H1 (cell line): Measurements from ENCODE around the gene MED12L. TPM values are rescaled to one million over a fixed set of nuclear protein-coding genes. Genes with fewer than 3 reads are reported as not detected.

Source experiments
- CTCF ChIA-PET: fragments of 300-600 bp; sonication (Branson Sonifier 250); formaldehyde crosslinking; loops from one replicate; lab custom pipeline; 2021; ENCODE audit not compliant: partially characterized antibody; lab: Charles Lee
- POLR2A ChIA-PET: fragments of 300-600 bp; sonication (Branson Sonifier 250); formaldehyde crosslinking; loops from one replicate; lab custom pipeline; 2021; ENCODE audit warnings: inconsistent platforms; ENCODE audit not compliant: partially characterized antibody; lab: Charles Lee
- DNase-seq, 2 experiments: peaks; one replicate each; pipeline versions ENCODE4 v3.0.0 to v3.0.0-alpha.2; 2010 to 2022; ENCODE audit warnings: low spot score in 2 of 2, low read depth in 1 of 2, mixed read lengths in 1 of 2
- FAIRE-seq: peaks from 2 replicates; lab custom pipeline; 2011; peaks lifted over from hg19 to GRCh38; lab: Jason Lieb, UNC
- H2AFZ ChIP-seq: 2 replicates; pipeline ENCODE4 v1.8.1; 2012; ENCODE audit warnings: low read length, inconsistent platforms
- H2AK5ac ChIP-seq: 2 replicates; pipeline ENCODE4 v1.6.1; 2013; ENCODE audit warnings: low read depth, low read length
- H2BK120ac ChIP-seq: replicated peaks from 2 replicates; pipeline ENCODE3; 2013; ENCODE audit warnings: low read depth, low read length, inconsistent platforms
- H2BK12ac ChIP-seq: 2 replicates; pipeline ENCODE4 v1.6.1; 2013; ENCODE audit warnings: low read depth, low read length
- H2BK15ac ChIP-seq: 2 replicates; pipeline ENCODE4 v1.6.1; 2013; ENCODE audit warnings: low read length
- H2BK20ac ChIP-seq: 2 replicates; pipeline ENCODE4 v1.6.1; 2013; ENCODE audit warnings: low read length
- H2BK5ac ChIP-seq: 2 replicates; pipeline ENCODE4 v1.6.1; 2013; ENCODE audit warnings: low read depth, low read length
- H3K14ac ChIP-seq: 2 replicates; pipeline ENCODE4 v1.6.1; 2013; ENCODE audit warnings: inconsistent platforms; ENCODE audit not compliant: insufficient read length
- H3K18ac ChIP-seq: 2 replicates; pipeline ENCODE4 v1.6.1; 2013; ENCODE audit warnings: low read length; ENCODE audit errors: extremely low read depth
- H3K23ac ChIP-seq: 2 replicates; pipeline ENCODE4 v1.6.1; 2013; ENCODE audit warnings: inconsistent platforms; ENCODE audit not compliant: insufficient read length
- H3K23me2 ChIP-seq: 2 replicates; pipeline ENCODE4 v1.6.1; 2013; ENCODE audit warnings: low read depth, low read length
- H3K27ac ChIP-seq: 2 replicates; pipeline ENCODE4 v1.6.1; 2011; ENCODE audit warnings: low read depth, low read length, inconsistent platforms
- H3K27me3 ChIP-seq, 4 experiments: replicated peaks in 1 of 4; 1 replicate in 1 of 4; 2 replicates in 3 of 4; pipeline versions ENCODE4 v1.6.1 to v1.8.1; 2011 to 2013; ENCODE audit warnings: low read length in 3 of 4, mild to moderate bottlenecking in 3 of 4, inconsistent platforms in 2 of 4, mixed read lengths in 2 of 4, moderate library complexity in 1 of 4; ENCODE audit not compliant: control insufficient read depth in 3 of 4, insufficient read depth in 3 of 4; ENCODE audit errors: extremely low read depth in 1 of 4
- H3K36me3 ChIP-seq, 4 experiments: 2 replicates each; pipeline versions ENCODE4 v1.6.1 to v1.8.1; 2011 to 2013; ENCODE audit warnings: mild to moderate bottlenecking in 4 of 4, low read length in 3 of 4, moderate library complexity in 2 of 4, control low read depth in 1 of 4, inconsistent platforms in 1 of 4; ENCODE audit not compliant: insufficient read depth in 4 of 4, control insufficient read depth in 2 of 4
- H3K4ac ChIP-seq: replicated peaks from 2 replicates; pipeline ENCODE3; 2013; ENCODE audit warnings: low read length, low read depth, mixed read lengths, inconsistent platforms; ENCODE audit not compliant: insufficient read length
- H3K4me1 ChIP-seq, 4 experiments: replicated peaks in 1 of 4; 1 replicate in 1 of 4; 2 replicates in 3 of 4; pipeline versions ENCODE4 v1.6.1 to v1.8.1; 2011 to 2013; ENCODE audit warnings: low read length in 3 of 4, inconsistent platforms in 2 of 4, mixed read lengths in 1 of 4; ENCODE audit not compliant: insufficient read depth in 4 of 4, control insufficient read depth in 3 of 4
- H3K4me2 ChIP-seq, 2 experiments: 2 replicates each; pipeline versions ENCODE4 v1.6.1 to v1.8.1; 2011 to 2013; ENCODE audit warnings: low read depth in 2 of 2, low read length in 2 of 2, control low read depth in 1 of 2, inconsistent platforms in 1 of 2, mild to moderate bottlenecking in 1 of 2; ENCODE audit not compliant: insufficient read depth in 1 of 2
- H3K4me3 ChIP-seq, 4 experiments: fragments of 200-600, 300-600 bp in 1 of 4; sonication (generic), shearing (Covaris generic), sonication (Bioruptor Twin) in 1 of 4; 2 replicates each; pipeline versions ENCODE4 v1.5.1 to v1.8.1; 2011 to 2016; ENCODE audit warnings: low read length in 4 of 4, low read depth in 3 of 4, control low read depth in 2 of 4, inconsistent platforms in 2 of 4, mild to moderate bottlenecking in 2 of 4, mixed read lengths in 1 of 4, moderate library complexity in 1 of 4; ENCODE audit not compliant: insufficient read depth in 2 of 4; ENCODE audit errors: extremely low read depth in 1 of 4
- H3K56ac ChIP-seq: replicated peaks from 2 replicates; pipeline ENCODE3; 2013; ENCODE audit warnings: low read depth, mild to moderate bottlenecking, mixed read lengths, low read length, inconsistent platforms; ENCODE audit not compliant: insufficient read length
- H3K79me1 ChIP-seq: 2 replicates; pipeline ENCODE4 v1.6.1; 2013; ENCODE audit warnings: low read depth, low read length, control low read depth
- H3K79me2 ChIP-seq, 2 experiments: 2 replicates each; pipeline versions ENCODE4 v1.6.1 to v1.8.1; 2012 to 2013; ENCODE audit warnings: low read length in 2 of 2, mild to moderate bottlenecking in 2 of 2, inconsistent platforms in 1 of 2; ENCODE audit not compliant: insufficient read depth in 2 of 2, control insufficient read depth in 1 of 2
- H3K9ac ChIP-seq, 4 experiments: replicated peaks in 1 of 4; 1 replicate in 1 of 4; 2 replicates in 3 of 4; pipeline versions ENCODE4 v1.6.1 to v1.8.1; 2011 to 2013; ENCODE audit warnings: low read depth in 3 of 4, low read length in 3 of 4, control low read depth in 2 of 4, mild to moderate bottlenecking in 2 of 4, moderate library complexity in 2 of 4, inconsistent platforms in 1 of 4; ENCODE audit errors: extremely low read depth in 1 of 4
- H3K9me3 ChIP-seq, 2 experiments: 2 replicates each; pipeline versions ENCODE4 v1.6.1 to v1.8.1; 2012 to 2013; ENCODE audit warnings: mild to moderate bottlenecking in 2 of 2, moderate library complexity in 2 of 2, control low read depth in 1 of 2, inconsistent platforms in 1 of 2, low read depth in 1 of 2, low read length in 1 of 2, mixed read lengths in 1 of 2; ENCODE audit not compliant: insufficient read depth in 2 of 2
- H4K20me1 ChIP-seq, 2 experiments: replicated peaks in 1 of 2; 2 replicates each; pipeline versions ENCODE3 to v1.8.1; 2011 to 2013; ENCODE audit warnings: inconsistent platforms in 2 of 2, low read length in 2 of 2, mild to moderate bottlenecking in 1 of 2; ENCODE audit not compliant: insufficient read depth in 2 of 2, control insufficient read depth in 1 of 2
- H4K5ac ChIP-seq: 2 replicates; pipeline ENCODE4 v1.6.1; 2013; ENCODE audit warnings: low read length, low read depth, mixed read lengths, inconsistent platforms; ENCODE audit not compliant: insufficient read length
- H4K8ac ChIP-seq: 2 replicates; pipeline ENCODE4 v1.8.0; 2013; ENCODE audit warnings: mild to moderate bottlenecking, moderate library complexity, low read length, inconsistent platforms; ENCODE audit not compliant: insufficient read depth; ENCODE audit errors: extremely low read depth
- H4K91ac ChIP-seq: replicated peaks from 2 replicates; pipeline ENCODE3; 2013; ENCODE audit warnings: low read length, mixed read lengths, inconsistent platforms; ENCODE audit not compliant: insufficient read length
- ASH2L ChIP-seq: fragments of 200-600, 300-600 bp; sonication (generic); IDR thresholded peaks from one replicate; pipeline ENCODE4 v1.7.1; 2017; ENCODE audit warnings: low read length
- CHD2 ChIP-seq: IDR thresholded peaks from 2 replicates; pipeline ENCODE4 v1.6.1; 2012; ENCODE audit warnings: low read length, improper control_type of control experiment
- CREB1 ChIP-seq: IDR thresholded peaks from 2 replicates; pipeline ENCODE4 v1.6.1; 2012; ENCODE audit warnings: inconsistent platforms
- FOSL1 ChIP-seq: IDR thresholded peaks from 2 replicates; pipeline ENCODE4 v1.6.1; 2011; ENCODE audit warnings: mild to moderate bottlenecking, low read depth, low read length, moderate library complexity; ENCODE audit not compliant: insufficient read depth
- PHF8 ChIP-seq: fragments of 200-600 bp; sonication (generic); conservative IDR thresholded peaks from 2 replicates; pipeline ENCODE4 v1.7.1; 2012; ENCODE audit warnings: low read depth, mild to moderate bottlenecking, inconsistent platforms, low read length, moderate library complexity
- POLR2A ChIP-seq, 2 experiments: IDR thresholded peaks; 1 replicate in 1 of 2; 2 replicates in 1 of 2; pipeline ENCODE4 v1.6.1; 2011; ENCODE audit warnings: low read depth in 2 of 2, low read length in 2 of 2, mild to moderate bottlenecking in 2 of 2; ENCODE audit errors: control extremely low read depth in 1 of 2
- RNF2 ChIP-seq: fragments of 200-900, 300-1000 bp; sonication (generic); IDR thresholded peaks from 2 replicates; pipeline ENCODE4 v1.7.1; 2016; ENCODE audit warnings: borderline replicate concordance, low read depth, mild to moderate bottlenecking, antibody characterized with exemption, low read length; ENCODE audit not compliant: poor library complexity, severe bottlenecking; ENCODE audit errors: missing control alignments
- SIN3A ChIP-seq, 2 experiments: IDR thresholded peaks in 1 of 2; conservative IDR thresholded peaks in 1 of 2; 2 replicates each; pipeline ENCODE4 v1.6.1; 2011 to 2012; ENCODE audit warnings: low read length in 2 of 2, improper control_type of control experiment in 1 of 2, low read depth in 1 of 2, mild to moderate bottlenecking in 1 of 2
- SP1 ChIP-seq: IDR thresholded peaks from 2 replicates; pipeline ENCODE4 v1.6.1; 2011; ENCODE audit warnings: low read depth, low read length
- SP2 ChIP-seq: IDR thresholded peaks from 2 replicates; pipeline ENCODE4 v1.6.1; 2012; ENCODE audit warnings: mild to moderate bottlenecking, low read length, inconsistent platforms
- SRF ChIP-seq: IDR thresholded peaks from 2 replicates; pipeline ENCODE4 v1.6.1; 2011; ENCODE audit warnings: mild to moderate bottlenecking, low read depth, low read length, moderate library complexity
- TAF1 ChIP-seq: IDR thresholded peaks from 2 replicates; pipeline ENCODE4 v1.6.1; 2011; ENCODE audit warnings: mild to moderate bottlenecking, low read depth, low read length
- TEAD4 ChIP-seq: IDR thresholded peaks from 2 replicates; pipeline ENCODE4 v1.6.1; 2012; ENCODE audit warnings: low read depth, low read length, inconsistent platforms, mixed read lengths
- WGBS, 2 experiments: shearing (Covaris generic) in 1 of 2; methylation state at CpG; one replicate each; pipeline versions ENCODE4 v1.1.6 to v1.1.7; 2013 to 2015; ENCODE audit warnings: low lambda C conversion rate in 2 of 2, mixed read lengths in 2 of 2, inconsistent platforms in 1 of 2, low coverage in 1 of 2, missing lambda C conversion rate in 1 of 2; ENCODE audit not compliant: insufficient replicate concordance in 2 of 2, insufficient coverage in 1 of 2, insufficient read length in 1 of 2; ENCODE audit errors: extremely low coverage in 1 of 2, missing lambda C conversion rate in 1 of 2; 5-methylcytosine and 5-hydroxymethylcytosine counted together
- polyA plus RNA-seq, 7 experiments: library from polyadenylated mRNA; depleted of rRNA in 3 of 7; stranded (reverse) in 5 of 7; unstranded in 2 of 7; fragments of >200 nt in 5 of 7; fragments of 200-250 nt in 2 of 7; gene quantifications; 1 replicate in 5 of 7; 2 replicates in 1 of 7; 4 replicates in 1 of 7; pipeline versions ENCODE4 v1.2.1 to v1.2.3, GENCODE V29; 2011 to 2013; ENCODE audit warnings: missing spikeins in 2 of 7, mixed read lengths in 2 of 7
- total RNA-seq: library from RNA; stranded (reverse); fragmentation: NEBNext Ultra II Directional; extraction: Animal tissue kit (Norgen Biotek cat#: 25700); gene quantifications from 2 replicates; pipeline ENCODE4 v1.2.1, GENCODE V29; 2021
- TF ChIP-seq, protein P1 (sequence below): IDR thresholded peaks from 2 replicates; pipeline ENCODE4 v1.6.1; 2012; ENCODE audit warnings: inconsistent platforms

MED12L gene
- total and polyA plus RNA-seq, 2 of the 8 experiments (the other 6 are each of a cell fraction or from before 2014, with no cell fraction given): 3.6 to 26.2 TPM

DNA sequence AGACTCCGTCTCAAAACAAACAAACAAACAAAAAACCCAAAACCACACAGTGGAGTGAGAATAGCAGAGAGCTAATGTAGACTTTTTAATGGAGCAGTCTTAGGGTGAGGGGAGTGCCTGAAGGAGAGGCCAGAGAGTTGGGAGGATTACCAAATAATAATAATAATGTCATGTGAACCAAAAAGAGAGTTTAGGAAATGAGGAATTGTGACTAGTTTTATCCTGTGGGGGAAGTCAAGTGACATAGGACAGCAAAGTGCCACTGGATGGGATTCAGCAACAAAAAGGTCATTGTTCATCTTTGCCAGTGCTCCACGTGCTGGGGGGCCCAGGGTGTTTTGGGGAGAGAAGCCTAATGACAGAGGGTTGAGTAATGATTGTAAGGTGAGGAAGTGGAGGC, 218.3 kb downstream of the MED12L start:
- no peak overlapping the region for H4K5ac ChIP-seq
- no peaks in the 10 kb centered on the region for H3K23me2 ChIP-seq
- H3K9me3 ChIP-seq: no peaks in the 10 kb centered on the region
- no peak overlapping the region for H3K56ac ChIP-seq
- no peak overlapping the region for H3K14ac ChIP-seq
- no peak for DNase-seq
- 72% methylated on average over 2 of the region's 2 CpGs; no CpG with 5 or more reads in 1 of the 2 experiments for WGBS, 2 experiments
- peaks cover 0 to 2% of the 10 kb centered on the region in 2 experiments for H4K20me1 ChIP-seq
- no peak overlapping the region for H2AFZ ChIP-seq
- no peak overlapping the region for H3K23ac ChIP-seq
- H2AK5ac ChIP-seq: no peak overlapping the region
- no peak overlapping the region for H4K8ac ChIP-seq
- no peak overlapping the region for H3K4me2 ChIP-seq
- FAIRE-seq: no peak
- no peak overlapping the region for H3K9ac ChIP-seq
- no peaks in the 10 kb centered on the region for H3K79me2 ChIP-seq
- H3K4me1 ChIP-seq: peaks cover 7 to 26% (median 18%) of the 10 kb centered on the region in 4 experiments
- H4K91ac ChIP-seq: no peak overlapping the region
- H3K36me3 ChIP-seq: no peaks in the 10 kb centered on the region
- no peak overlapping the region for H2BK5ac ChIP-seq
- no peak overlapping the region for H2BK120ac ChIP-seq
- H2BK12ac ChIP-seq: no peak overlapping the region
- CTCF ChIA-PET: interaction anchor here (0.6 to 2.6 kb wide), 9 partner anchors 11 to 387 kb away, joined by 3 to 14 read pairs (median 6); no protein-coding TSS in a partner anchor
- no peaks in the 10 kb centered on the region for H3K79me1 ChIP-seq
- H3K4me3 ChIP-seq: no peak overlapping the region
- H3K18ac ChIP-seq: no peak overlapping the region
- no peak overlapping the region for H2BK20ac ChIP-seq
- no peak overlapping the region for H3K4ac ChIP-seq
- 0 out of 7 replicates have a peak, but pooled peaks cover 0 to 3% (median 0%) of the 10 kb centered on the region in 4 experiments for H3K27me3 ChIP-seq
- POLR2A ChIA-PET: interaction anchor here (0.5 to 1.4 kb wide), 2 partner anchors 11 to 226 kb away, joined by 3 read pairs; no protein-coding TSS in a partner anchor
- H2BK15ac ChIP-seq: no peak overlapping the region
- no peak overlapping the region for H3K27ac ChIP-seq
- TF ChIP-seq POLR2A (IDR thresholded peaks at IDR 0.05; ENCODE audit: control extremely low read depth in 1 of 2, low read depth in 2 of 2, low read length in 2 of 2) (no peak), CREB1 (no peak), CHD2 (no peak), PHF8 (no peak), RNF2 (no peak), FOSL1 (no peak), SIN3A (conservative IDR thresholded peaks at IDR 0.05 in 1 of 2, IDR thresholded peaks at IDR 0.05 in 1 of 2; ENCODE audit: low read depth in 1 of 2, low read length in 2 of 2) (no peak), ASH2L (no peak), TEAD4 (no peak), SRF (no peak), SP2 (no peak), TAF1 (no peak), SP1 (no peak)
- TF ChIP-seq, protein P1, sequence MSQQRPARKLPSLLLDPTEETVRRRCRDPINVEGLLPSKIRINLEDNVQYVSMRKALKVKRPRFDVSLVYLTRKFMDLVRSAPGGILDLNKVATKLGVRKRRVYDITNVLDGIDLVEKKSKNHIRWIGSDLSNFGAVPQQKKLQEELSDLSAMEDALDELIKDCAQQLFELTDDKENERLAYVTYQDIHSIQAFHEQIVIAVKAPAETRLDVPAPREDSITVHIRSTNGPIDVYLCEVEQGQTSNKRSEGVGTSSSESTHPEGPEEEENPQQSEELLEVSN: no peak
